ENCODE data around the gene KLF18.

KLF18 gene

GRCh38 chr1:44141531-44141930 is at the start of gene KLF18:
KLF18 (minus strand) TSS chr1:44141631; CDS start chr1:44141631, 0 bp downstream.
- Histone ChIP-seq H3K27ac (ENCODE audit: low read depth in 2 of 2, low read length in 2 of 2) (no peak within 1 kb of the TSS), H3K36me3 (ENCODE audit: control insufficient read depth in 2 of 2, insufficient read depth in 2 of 2, low read length in 2 of 2) (no peaks in the 10 kb centered on the region), H3K9ac (ENCODE audit: low read depth in 1 of 2, low read length in 2 of 2) (no peak within 1 kb of the TSS), H3K4me3 (ENCODE audit: low read length in 2 of 2) (no peak within 1 kb of the TSS), H3K27me3 (ENCODE audit: control insufficient read depth in 2 of 2, insufficient read depth in 2 of 2, low read length in 2 of 2) (no peaks in the 10 kb centered on the region), H3K4me1 (ENCODE audit: control insufficient read depth in 2 of 2, insufficient read depth in 2 of 2, low read length in 2 of 2) (no peaks in the 10 kb centered on the region), H3K9me3 (ENCODE audit: control insufficient read depth in 2 of 2, low read length in 2 of 2) (no peaks in the 10 kb centered on the region)

- H3K36me3 ChIP-seq (ENCODE audit: control insufficient read depth in 2 of 2, insufficient read depth in 2 of 2, low read length in 2 of 2): no peaks in the 10 kb centered on the region
- no peaks in the 10 kb centered on the region for H3K4me1 ChIP-seq (ENCODE audit: control insufficient read depth in 2 of 2, insufficient read depth in 2 of 2, low read length in 2 of 2)
- H3K27me3 ChIP-seq (ENCODE audit: control insufficient read depth in 2 of 2, insufficient read depth in 2 of 2, low read length in 2 of 2): no peaks in the 10 kb centered on the region
- H3K9me3 ChIP-seq (ENCODE audit: control insufficient read depth in 2 of 2, low read length in 2 of 2): no peaks in the 10 kb centered on the region
- H3K9ac ChIP-seq (ENCODE audit: low read depth in 1 of 2, low read length in 2 of 2): no peak overlapping the region
- H3K27ac ChIP-seq (ENCODE audit: low read depth in 2 of 2, low read length in 2 of 2): no peak overlapping the region
- no peak overlapping the region for H3K4me3 ChIP-seq (ENCODE audit: low read length in 2 of 2)
Measured at GRCh38 chr1:44174630-44175029, 33.2 kb upstream of the KLF18 start.

- Histone ChIP-seq H3K9ac (ENCODE audit: low read depth in 1 of 2, low read length in 2 of 2) (no peak overlapping the region), H3K36me3 (ENCODE audit: control insufficient read depth in 2 of 2, insufficient read depth in 2 of 2, low read length in 2 of 2) (no peaks in the 10 kb centered on the region), H3K4me1 (ENCODE audit: control insufficient read depth in 2 of 2, insufficient read depth in 2 of 2, low read length in 2 of 2) (no peaks in the 10 kb centered on the region), H3K27ac (ENCODE audit: low read depth in 2 of 2, low read length in 2 of 2) (no peak overlapping the region), H3K27me3 (ENCODE audit: control insufficient read depth in 2 of 2, insufficient read depth in 2 of 2, low read length in 2 of 2) (peaks cover 0 to 2% of the 10 kb centered on the region in 2 donors), H3K4me3 (ENCODE audit: low read length in 2 of 2) (no peak overlapping the region), H3K9me3 (ENCODE audit: control insufficient read depth in 2 of 2, low read length in 2 of 2) (no peaks in the 10 kb centered on the region)
Measured at GRCh38 chr1:44170281-44170823, 28.9 kb upstream of the KLF18 start.

GRCh38 chr1:44168520-44169098 is 27.2 kb upstream of the KLF18 start:
- H3K27me3 ChIP-seq (ENCODE audit: control insufficient read depth in 2 of 2, insufficient read depth in 2 of 2, low read length in 2 of 2): peaks cover 0 to 2% of the 10 kb centered on the region in 2 donors

GRCh38 chr1:44161546-44161945 is 20.1 kb upstream of the KLF18 start:
- H3K4me3 ChIP-seq (ENCODE audit: low read length in 2 of 2): no peak overlapping the region
- no peaks in the 10 kb centered on the region for H3K9me3 ChIP-seq (ENCODE audit: control insufficient read depth in 2 of 2, low read length in 2 of 2)
- H3K4me1 ChIP-seq (ENCODE audit: control insufficient read depth in 2 of 2, insufficient read depth in 2 of 2, low read length in 2 of 2): no peaks in the 10 kb centered on the region

More at GRCh38 chr1:44168520-44169098, 27.2 kb upstream of the KLF18 start:
- no peaks in the 10 kb centered on the region for H3K36me3 ChIP-seq (ENCODE audit: control insufficient read depth in 2 of 2, insufficient read depth in 2 of 2, low read length in 2 of 2)
- H3K4me1 ChIP-seq (ENCODE audit: control insufficient read depth in 2 of 2, insufficient read depth in 2 of 2, low read length in 2 of 2): no peaks in the 10 kb centered on the region
- H3K9me3 ChIP-seq (ENCODE audit: control insufficient read depth in 2 of 2, low read length in 2 of 2): no peaks in the 10 kb centered on the region
- no peak overlapping the region for H3K27ac ChIP-seq (ENCODE audit: low read depth in 2 of 2, low read length in 2 of 2)
- H3K9ac ChIP-seq (ENCODE audit: low read depth in 1 of 2, low read length in 2 of 2): no peak overlapping the region
- no peak overlapping the region for H3K4me3 ChIP-seq (ENCODE audit: low read length in 2 of 2)

GRCh38 chr1:44158871-44159270 is 17.4 kb upstream of the KLF18 start:
- no peaks in the 10 kb centered on the region for H3K4me1 ChIP-seq (ENCODE audit: control insufficient read depth in 2 of 2, insufficient read depth in 2 of 2, low read length in 2 of 2)
- no peaks in the 10 kb centered on the region for H3K9me3 ChIP-seq (ENCODE audit: control insufficient read depth in 2 of 2, low read length in 2 of 2)
- H3K27me3 ChIP-seq (ENCODE audit: control insufficient read depth in 2 of 2, insufficient read depth in 2 of 2, low read length in 2 of 2): no peaks in the 10 kb centered on the region
- no peak overlapping the region for H3K27ac ChIP-seq (ENCODE audit: low read depth in 2 of 2, low read length in 2 of 2)
- H3K4me3 ChIP-seq (ENCODE audit: low read length in 2 of 2): no peak overlapping the region
- H3K36me3 ChIP-seq (ENCODE audit: control insufficient read depth in 2 of 2, insufficient read depth in 2 of 2, low read length in 2 of 2): no peaks in the 10 kb centered on the region
- no peak overlapping the region for H3K9ac ChIP-seq (ENCODE audit: low read depth in 1 of 2, low read length in 2 of 2)

More at GRCh38 chr1:44161546-44161945, 20.1 kb upstream of the KLF18 start:
- H3K36me3 ChIP-seq (ENCODE audit: control insufficient read depth in 2 of 2, insufficient read depth in 2 of 2, low read length in 2 of 2): no peaks in the 10 kb centered on the region
- no peak overlapping the region for H3K27ac ChIP-seq (ENCODE audit: low read depth in 2 of 2, low read length in 2 of 2)
- peaks cover 0 to 2% of the 10 kb centered on the region in 2 donors for H3K27me3 ChIP-seq (ENCODE audit: control insufficient read depth in 2 of 2, insufficient read depth in 2 of 2, low read length in 2 of 2)
- H3K9ac ChIP-seq (ENCODE audit: low read depth in 1 of 2, low read length in 2 of 2): no peak overlapping the region

- no peak overlapping the region for H3K9ac ChIP-seq (ENCODE audit: low read depth in 1 of 2, low read length in 2 of 2)
- H3K36me3 ChIP-seq (ENCODE audit: control insufficient read depth in 2 of 2, insufficient read depth in 2 of 2, low read length in 2 of 2): no peaks in the 10 kb centered on the region
- no peaks in the 10 kb centered on the region for H3K9me3 ChIP-seq (ENCODE audit: control insufficient read depth in 2 of 2, low read length in 2 of 2)
- H3K27ac ChIP-seq (ENCODE audit: low read depth in 2 of 2, low read length in 2 of 2): no peak overlapping the region
- no peak overlapping the region for H3K4me3 ChIP-seq (ENCODE audit: low read length in 2 of 2)
- no peaks in the 10 kb centered on the region for H3K27me3 ChIP-seq (ENCODE audit: control insufficient read depth in 2 of 2, insufficient read depth in 2 of 2, low read length in 2 of 2)
- H3K4me1 ChIP-seq (ENCODE audit: control insufficient read depth in 2 of 2, insufficient read depth in 2 of 2, low read length in 2 of 2): no peaks in the 10 kb centered on the region
Measured at GRCh38 chr1:44157903-44158302, 16.5 kb upstream of the KLF18 start.

- no peak overlapping the region for H3K27ac ChIP-seq (ENCODE audit: low read depth in 2 of 2, low read length in 2 of 2)
- H3K36me3 ChIP-seq (ENCODE audit: control insufficient read depth in 2 of 2, insufficient read depth in 2 of 2, low read length in 2 of 2): no peaks in the 10 kb centered on the region
- no peak overlapping the region for H3K9ac ChIP-seq (ENCODE audit: low read depth in 1 of 2, low read length in 2 of 2)
- H3K4me1 ChIP-seq (ENCODE audit: control insufficient read depth in 2 of 2, insufficient read depth in 2 of 2, low read length in 2 of 2): no peaks in the 10 kb centered on the region
- H3K4me3 ChIP-seq (ENCODE audit: low read length in 2 of 2): no peak overlapping the region
- peaks cover 0 to 6% of the 10 kb centered on the region in 2 donors for H3K27me3 ChIP-seq (ENCODE audit: control insufficient read depth in 2 of 2, insufficient read depth in 2 of 2, low read length in 2 of 2)
- no peaks in the 10 kb centered on the region for H3K9me3 ChIP-seq (ENCODE audit: control insufficient read depth in 2 of 2, low read length in 2 of 2)
Measured at GRCh38 chr1:44154049-44154448, 12.6 kb upstream of the KLF18 start.

GRCh38 chr1:44152692-44153091 is 11.3 kb upstream of the KLF18 start:
- no peaks in the 10 kb centered on the region for H3K4me1 ChIP-seq (ENCODE audit: control insufficient read depth in 2 of 2, insufficient read depth in 2 of 2, low read length in 2 of 2)
- no peak overlapping the region for H3K4me3 ChIP-seq (ENCODE audit: low read length in 2 of 2)
- no peak overlapping the region for H3K27ac ChIP-seq (ENCODE audit: low read depth in 2 of 2, low read length in 2 of 2)
- peaks cover 0 to 6% of the 10 kb centered on the region in 2 donors for H3K27me3 ChIP-seq (ENCODE audit: control insufficient read depth in 2 of 2, insufficient read depth in 2 of 2, low read length in 2 of 2)
- H3K9me3 ChIP-seq (ENCODE audit: control insufficient read depth in 2 of 2, low read length in 2 of 2): no peaks in the 10 kb centered on the region
- no peaks in the 10 kb centered on the region for H3K36me3 ChIP-seq (ENCODE audit: control insufficient read depth in 2 of 2, insufficient read depth in 2 of 2, low read length in 2 of 2)
- no peak overlapping the region for H3K9ac ChIP-seq (ENCODE audit: low read depth in 1 of 2, low read length in 2 of 2)

GRCh38 chr1:44151808-44152207 is 10.4 kb upstream of the KLF18 start:
- H3K4me1 ChIP-seq (ENCODE audit: control insufficient read depth in 2 of 2, insufficient read depth in 2 of 2, low read length in 2 of 2): no peaks in the 10 kb centered on the region
- peaks cover 0 to 6% of the 10 kb centered on the region in 2 donors for H3K27me3 ChIP-seq (ENCODE audit: control insufficient read depth in 2 of 2, insufficient read depth in 2 of 2, low read length in 2 of 2)
- no peaks in the 10 kb centered on the region for H3K9me3 ChIP-seq (ENCODE audit: control insufficient read depth in 2 of 2, low read length in 2 of 2)
- H3K4me3 ChIP-seq (ENCODE audit: low read length in 2 of 2): no peak overlapping the region
- no peaks in the 10 kb centered on the region for H3K36me3 ChIP-seq (ENCODE audit: control insufficient read depth in 2 of 2, insufficient read depth in 2 of 2, low read length in 2 of 2)
- H3K27ac ChIP-seq (ENCODE audit: low read depth in 2 of 2, low read length in 2 of 2): no peak overlapping the region
- H3K9ac ChIP-seq (ENCODE audit: low read depth in 1 of 2, low read length in 2 of 2): no peak overlapping the region
